ENCODE data around the gene CD300E. TPM values are rescaled to one million over a fixed set of nuclear protein-coding genes. Genes with fewer than 3 reads are reported as not detected.

Gene CD300E
- total RNA-seq, 1 experiment from 2014 or later, result not detected

DNA sequence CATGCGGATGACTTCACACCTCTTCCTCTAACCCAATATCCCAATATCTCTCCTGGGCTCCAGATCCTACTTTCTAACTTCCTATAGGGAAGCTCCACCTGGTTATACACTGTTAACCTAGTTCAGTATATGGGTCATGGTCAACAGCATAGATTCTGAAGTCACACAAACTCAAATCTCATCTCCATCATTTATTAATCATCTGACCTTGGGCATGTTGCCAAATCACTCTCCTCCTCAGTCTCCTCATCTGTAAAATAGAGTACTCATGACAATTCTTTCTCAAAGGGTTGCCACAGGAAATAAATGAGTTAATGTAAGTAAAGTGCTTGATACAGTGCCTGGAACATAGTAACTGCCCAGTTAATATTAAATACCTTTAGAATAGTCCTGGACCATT lies 593 bp upstream of the CD300E start:
- no TSS peak for BruUV-seq (replicated peaks)
- Histone ChIP-seq H3K36me3 (ENCODE audit: control insufficient read depth, insufficient read depth, low read length) (no peaks in the 10 kb centered on the region), H3K9me3 (peaks cover 10% of the 10 kb centered on the region), H3K27me3 (replicated peaks; ENCODE audit: control insufficient read depth, insufficient read depth, low read length) (no peaks in the 10 kb centered on the region), H3K4me3 (ENCODE audit: low read depth, low read length) (no peak overlapping the region), H3K4me1 (no peaks in the 10 kb centered on the region)
- Mint-ChIP-seq H3K4me1 (ENCODE audit: low read depth, unreplicated experiment) (no peaks in the 10 kb centered on the region), H3K27me3 (ENCODE audit: insufficient read depth, unreplicated experiment) (peaks cover 27% of the 10 kb centered on the region), H3K4me3 (ENCODE audit: unreplicated experiment) (no peak overlapping the region), H3K9me3 (ENCODE audit: unreplicated experiment) (peaks cover 26% of the 10 kb centered on the region), H3K36me3 (ENCODE audit: insufficient read depth, unreplicated experiment) (no peaks in the 10 kb centered on the region), H3K27ac (ENCODE audit: unreplicated experiment) (no peak overlapping the region)
- CTCF ChIA-PET, result no interaction called here
- DNase-seq, result no peak
- POLR2A ChIA-PET, result no interaction called here
- intact Hi-C loops (cut with micrococcal nuclease; ENCODE audit: unreplicated experiment), result no loop called here
- TF ChIP-seq, protein P1, sequence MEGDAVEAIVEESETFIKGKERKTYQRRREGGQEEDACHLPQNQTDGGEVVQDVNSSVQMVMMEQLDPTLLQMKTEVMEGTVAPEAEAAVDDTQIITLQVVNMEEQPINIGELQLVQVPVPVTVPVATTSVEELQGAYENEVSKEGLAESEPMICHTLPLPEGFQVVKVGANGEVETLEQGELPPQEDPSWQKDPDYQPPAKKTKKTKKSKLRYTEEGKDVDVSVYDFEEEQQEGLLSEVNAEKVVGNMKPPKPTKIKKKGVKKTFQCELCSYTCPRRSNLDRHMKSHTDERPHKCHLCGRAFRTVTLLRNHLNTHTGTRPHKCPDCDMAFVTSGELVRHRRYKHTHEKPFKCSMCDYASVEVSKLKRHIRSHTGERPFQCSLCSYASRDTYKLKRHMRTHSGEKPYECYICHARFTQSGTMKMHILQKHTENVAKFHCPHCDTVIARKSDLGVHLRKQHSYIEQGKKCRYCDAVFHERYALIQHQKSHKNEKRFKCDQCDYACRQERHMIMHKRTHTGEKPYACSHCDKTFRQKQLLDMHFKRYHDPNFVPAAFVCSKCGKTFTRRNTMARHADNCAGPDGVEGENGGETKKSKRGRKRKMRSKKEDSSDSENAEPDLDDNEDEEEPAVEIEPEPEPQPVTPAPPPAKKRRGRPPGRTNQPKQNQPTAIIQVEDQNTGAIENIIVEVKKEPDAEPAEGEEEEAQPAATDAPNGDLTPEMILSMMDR (IDR thresholded peaks at IDR 0.05; ENCODE audit: insufficient read depth in 1 of 2, low read depth in 1 of 2, low read length in 1 of 2, severe bottlenecking in 1 of 2, unreplicated experiment in 1 of 2), result no peak

DNA sequence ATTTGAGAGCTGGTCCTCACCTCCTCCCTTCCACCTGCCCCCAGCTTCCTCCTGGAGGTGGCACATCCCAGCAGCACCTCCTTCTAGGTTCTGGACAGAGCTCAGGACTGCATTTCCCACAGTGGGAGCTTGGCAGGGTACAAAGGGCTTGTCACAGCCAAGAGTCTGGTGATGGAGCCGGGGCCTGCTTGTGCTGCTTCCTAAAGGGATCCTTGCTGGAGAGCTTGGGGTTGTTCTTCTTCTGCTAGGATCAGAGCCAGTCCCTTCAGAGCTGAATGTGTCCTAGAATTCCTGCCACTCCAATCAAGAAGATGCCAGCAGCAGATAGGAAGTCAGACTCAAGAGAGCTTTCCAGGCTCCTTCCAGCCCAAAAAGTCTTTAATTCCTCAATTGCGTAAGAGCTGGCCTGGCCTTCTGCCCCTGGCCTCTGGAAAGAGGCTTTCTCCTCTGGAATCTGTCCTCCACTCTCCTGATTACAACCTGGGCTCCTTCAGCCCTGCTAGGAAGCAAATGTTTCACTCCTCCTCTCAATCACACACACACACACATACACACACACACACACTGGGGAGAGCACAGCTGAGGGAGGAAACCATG lies 4.4 kb downstream of the CD300E start:
- POLR2A ChIA-PET, result no interaction called here
- no TSS peak for BruUV-seq (replicated peaks)
- no peak for DNase-seq
- H3K9me3 ChIP-seq, result no peaks in the 10 kb centered on the region
- peaks cover 41% of the 10 kb centered on the region for H3K27me3 Mint-ChIP-seq (ENCODE audit: insufficient read depth, unreplicated experiment)
- peaks cover 6% of the 10 kb centered on the region for H3K9me3 Mint-ChIP-seq (ENCODE audit: unreplicated experiment)
- no peak overlapping the region for H3K27ac Mint-ChIP-seq (ENCODE audit: unreplicated experiment)
- no peaks in the 10 kb centered on the region for H3K4me1 ChIP-seq
- H3K27me3 ChIP-seq (replicated peaks; ENCODE audit: control insufficient read depth, insufficient read depth, low read length), result no peaks in the 10 kb centered on the region
- no peak overlapping the region for H3K4me3 Mint-ChIP-seq (ENCODE audit: unreplicated experiment)
- H3K36me3 ChIP-seq (ENCODE audit: control insufficient read depth, insufficient read depth, low read length), result no peaks in the 10 kb centered on the region
- TF ChIP-seq, protein P1 (IDR thresholded peaks at IDR 0.05; ENCODE audit: insufficient read depth in 1 of 2, low read depth in 1 of 2, low read length in 1 of 2, severe bottlenecking in 1 of 2, unreplicated experiment in 1 of 2), result no peak
- no peak overlapping the region for H3K4me3 ChIP-seq (ENCODE audit: low read depth, low read length)
- intact Hi-C loops (cut with micrococcal nuclease; ENCODE audit: unreplicated experiment), result no loop called here
- H3K36me3 Mint-ChIP-seq (ENCODE audit: insufficient read depth, unreplicated experiment), result no peaks in the 10 kb centered on the region
- H3K4me1 Mint-ChIP-seq (ENCODE audit: low read depth, unreplicated experiment), result no peaks in the 10 kb centered on the region
- CTCF ChIA-PET, result no interaction called here

DNA sequence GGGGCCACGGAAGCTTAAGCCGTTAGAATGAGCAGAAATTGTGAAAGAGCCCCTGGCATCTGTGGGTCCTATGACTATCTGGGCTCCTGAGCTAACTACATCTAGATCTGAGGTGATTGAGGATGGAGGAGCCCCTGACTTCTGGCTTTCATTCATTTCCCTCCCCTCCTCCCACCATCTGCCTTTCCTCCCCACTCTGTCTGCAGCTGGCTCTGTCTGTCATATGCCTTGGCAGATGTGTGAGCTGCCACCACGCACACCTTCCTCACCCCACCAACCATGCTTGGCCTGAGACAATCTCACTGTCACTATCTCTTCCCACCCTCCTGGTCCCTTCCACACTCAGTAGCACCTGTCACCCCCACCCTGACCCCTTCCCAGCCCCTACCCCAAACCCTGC lies 5.1 kb downstream of the CD300E start:
- no peaks in the 10 kb centered on the region for H3K4me1 Mint-ChIP-seq (ENCODE audit: low read depth, unreplicated experiment)
- H3K4me3 ChIP-seq (ENCODE audit: low read depth, low read length), result no peak overlapping the region
- no peak overlapping the region for H3K27ac Mint-ChIP-seq (ENCODE audit: unreplicated experiment)
- H3K4me1 ChIP-seq, result no peaks in the 10 kb centered on the region
- no peaks in the 10 kb centered on the region for H3K9me3 ChIP-seq
- H3K27me3 ChIP-seq (replicated peaks; ENCODE audit: control insufficient read depth, insufficient read depth, low read length), result no peaks in the 10 kb centered on the region
- ChIA-PET POLR2A (no interaction called here), CTCF (no interaction called here)
- H3K9me3 Mint-ChIP-seq (ENCODE audit: unreplicated experiment), result no peaks in the 10 kb centered on the region
- DNase-seq, result no peak
- no peaks in the 10 kb centered on the region for H3K36me3 ChIP-seq (ENCODE audit: control insufficient read depth, insufficient read depth, low read length)
- intact Hi-C loops (cut with micrococcal nuclease; ENCODE audit: unreplicated experiment), result no loop called here
- H3K4me3 Mint-ChIP-seq (ENCODE audit: unreplicated experiment), result no peak overlapping the region
- TF ChIP-seq, protein P1 (IDR thresholded peaks at IDR 0.05; ENCODE audit: insufficient read depth in 1 of 2, low read depth in 1 of 2, low read length in 1 of 2, severe bottlenecking in 1 of 2, unreplicated experiment in 1 of 2), result no peak
- H3K36me3 Mint-ChIP-seq (ENCODE audit: insufficient read depth, unreplicated experiment), result no peaks in the 10 kb centered on the region
- no TSS peak for BruUV-seq (replicated peaks)
- peaks cover 36% of the 10 kb centered on the region for H3K27me3 Mint-ChIP-seq (ENCODE audit: insufficient read depth, unreplicated experiment)

Data from Caco-2 (cell line).